Endodermal cell (in vitro differentiated cells): Measurements from ENCODE around the gene C2CD3. TPM values are rescaled to one million over a fixed set of nuclear protein-coding genes. Genes with fewer than 3 reads are reported as not detected.

Experiments used
- DNase-seq: peaks from one replicate; pipeline ENCODE4 v3.0.0-alpha.2; 2017
- H3K27ac ChIP-seq: 2 replicates; pipeline ENCODE4 v1.5.1; 2013; ENCODE audit warnings: mild to moderate bottlenecking, low read depth, low read length, moderate library complexity
- H3K27me3 ChIP-seq: 2 replicates; pipeline ENCODE4 v1.6.1; 2013; ENCODE audit warnings: mild to moderate bottlenecking, low read length, moderate library complexity; ENCODE audit not compliant: insufficient read depth, control insufficient read depth, poor library complexity, severe bottlenecking
- H3K36me3 ChIP-seq: 2 replicates; pipeline ENCODE4 v1.7.0; 2013; ENCODE audit warnings: mild to moderate bottlenecking, low read length, moderate library complexity; ENCODE audit not compliant: control insufficient read depth, insufficient read depth
- H3K4me1 ChIP-seq: one replicate; pipeline ENCODE4 v1.7.0; 2013; ENCODE audit warnings: low read length; ENCODE audit not compliant: control insufficient read depth, insufficient read depth
- H3K4me3 ChIP-seq: 2 replicates; pipeline ENCODE4 v1.5.1; 2013; ENCODE audit warnings: mild to moderate bottlenecking, low read length, moderate library complexity
- H3K9ac ChIP-seq: 2 replicates; pipeline ENCODE4 v1.6.1; 2013; ENCODE audit warnings: mild to moderate bottlenecking, low read length, moderate library complexity; ENCODE audit not compliant: poor library complexity, severe bottlenecking; ENCODE audit errors: extremely low read depth
- H3K9me3 ChIP-seq: 2 replicates; pipeline ENCODE4 v1.6.1; 2013; ENCODE audit warnings: mild to moderate bottlenecking, low read length, moderate library complexity; ENCODE audit not compliant: control insufficient read depth
- H3K27ac Mint-ChIP-seq: 2 replicates; pipeline ENCODE4 v1.8.0; 2020; ENCODE audit warnings: mixed read lengths
- H3K27me3 Mint-ChIP-seq: 2 replicates; pipeline ENCODE4 v1.8.0; 2021; ENCODE audit warnings: mild to moderate bottlenecking, mixed read lengths; ENCODE audit not compliant: insufficient read depth
- H3K36me3 Mint-ChIP-seq: 2 replicates; pipeline ENCODE4 v1.8.0; 2020; ENCODE audit warnings: low read depth, mixed read lengths
- H3K4me1 Mint-ChIP-seq: 2 replicates; pipeline ENCODE4 v1.8.0; 2020; ENCODE audit warnings: mixed read lengths
- H3K4me3 Mint-ChIP-seq: 2 replicates; pipeline ENCODE4 v1.8.0; 2020; ENCODE audit warnings: mild to moderate bottlenecking, moderate library complexity, mixed read lengths
- H3K9me3 Mint-ChIP-seq: 2 replicates; pipeline ENCODE4 v1.8.0; 2020; ENCODE audit warnings: mild to moderate bottlenecking, mixed read lengths
- WGBS, 2 experiments: methylation state at CpG; one replicate each; pipeline versions ENCODE4 v1.1.5 to v1.1.7; 2013; ENCODE audit warnings: missing lambda C conversion rate in 2 of 2, mixed read lengths in 1 of 2; ENCODE audit not compliant: insufficient coverage in 1 of 2, insufficient read length in 1 of 2; 5-methylcytosine and 5-hydroxymethylcytosine counted together
- total RNA-seq, 2 donors: library from RNA; stranded (reverse); fragmentation: NEBNext Ultra II Directional in 1 of 2; extraction: Animal tissue kit (Norgen Biotek cat#: 25700) in 1 of 2; gene quantifications; 2 replicates in 1 of 2; 3 replicates in 1 of 2; pipeline ENCODE4 v1.2.1, GENCODE V29; 2021
- TF ChIP-seq, protein P1 (sequence below): fragments of 200-600 bp; sonication (generic); conservative IDR thresholded peaks from 2 replicates; pipeline ENCODE4 v1.5.0; 2021; ENCODE audit warnings: antibody characterized with exemption, mild to moderate bottlenecking

C2CD3 gene
- total RNA-seq, 2 donors from 2014 or later = 31.0 to 34.2 TPM

- 96 to 100% methylated on average over 1 of the region's 1 CpG for WGBS, 2 experiments
- no peaks in the 10 kb centered on the region for H3K27me3 Mint-ChIP-seq
These were observed 79.3 kb downstream of the C2CD3 start for GRCh38 chr11:74091549-74091948.

GRCh38 chr11:74090701-74091100 is 80.1 kb downstream of the C2CD3 start:
- no peaks in the 10 kb centered on the region for H3K27me3 ChIP-seq
- peaks cover 8% of the 10 kb centered on the region for H3K4me1 ChIP-seq
- peaks cover 54% of the 10 kb centered on the region for H3K36me3 ChIP-seq
- no peak overlapping the region for H3K9ac ChIP-seq
- DNase-seq = no peak
- Mint-ChIP-seq H3K4me3 (no peak overlapping the region), H3K9me3 (no peaks in the 10 kb centered on the region), H3K27ac (no peak overlapping the region), H3K4me1 (peaks cover 6% of the 10 kb centered on the region), H3K27me3 (no peaks in the 10 kb centered on the region), H3K36me3 (peaks cover 4% of the 10 kb centered on the region)
- 91 to 100% methylated on average over 2 of the region's 3 CpGs for WGBS, 2 experiments
- no peak overlapping the region for H3K4me3 ChIP-seq
- TF ChIP-seq, protein P1, sequence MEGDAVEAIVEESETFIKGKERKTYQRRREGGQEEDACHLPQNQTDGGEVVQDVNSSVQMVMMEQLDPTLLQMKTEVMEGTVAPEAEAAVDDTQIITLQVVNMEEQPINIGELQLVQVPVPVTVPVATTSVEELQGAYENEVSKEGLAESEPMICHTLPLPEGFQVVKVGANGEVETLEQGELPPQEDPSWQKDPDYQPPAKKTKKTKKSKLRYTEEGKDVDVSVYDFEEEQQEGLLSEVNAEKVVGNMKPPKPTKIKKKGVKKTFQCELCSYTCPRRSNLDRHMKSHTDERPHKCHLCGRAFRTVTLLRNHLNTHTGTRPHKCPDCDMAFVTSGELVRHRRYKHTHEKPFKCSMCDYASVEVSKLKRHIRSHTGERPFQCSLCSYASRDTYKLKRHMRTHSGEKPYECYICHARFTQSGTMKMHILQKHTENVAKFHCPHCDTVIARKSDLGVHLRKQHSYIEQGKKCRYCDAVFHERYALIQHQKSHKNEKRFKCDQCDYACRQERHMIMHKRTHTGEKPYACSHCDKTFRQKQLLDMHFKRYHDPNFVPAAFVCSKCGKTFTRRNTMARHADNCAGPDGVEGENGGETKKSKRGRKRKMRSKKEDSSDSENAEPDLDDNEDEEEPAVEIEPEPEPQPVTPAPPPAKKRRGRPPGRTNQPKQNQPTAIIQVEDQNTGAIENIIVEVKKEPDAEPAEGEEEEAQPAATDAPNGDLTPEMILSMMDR = peak; percentile 44
- no peaks in the 10 kb centered on the region for H3K9me3 ChIP-seq
- no peak overlapping the region for H3K27ac ChIP-seq

More at GRCh38 chr11:74091549-74091948, 79.3 kb downstream of the C2CD3 start:
- TF ChIP-seq, protein P1 = no peak
- no peak for DNase-seq
- no peak overlapping the region for H3K9ac ChIP-seq
- H3K9me3 ChIP-seq = no peaks in the 10 kb centered on the region
- peaks cover 8% of the 10 kb centered on the region for H3K4me1 ChIP-seq
- no peaks in the 10 kb centered on the region for H3K9me3 Mint-ChIP-seq
- H3K27ac Mint-ChIP-seq = no peak overlapping the region
- H3K27ac ChIP-seq = no peak overlapping the region
- H3K4me1 Mint-ChIP-seq = peaks cover 6% of the 10 kb centered on the region
- H3K4me3 ChIP-seq = no peak overlapping the region
- H3K4me3 Mint-ChIP-seq = no peak overlapping the region
- no peaks in the 10 kb centered on the region for H3K27me3 ChIP-seq
- peaks cover 51% of the 10 kb centered on the region for H3K36me3 ChIP-seq
- peaks cover 4% of the 10 kb centered on the region for H3K36me3 Mint-ChIP-seq

DNA sequence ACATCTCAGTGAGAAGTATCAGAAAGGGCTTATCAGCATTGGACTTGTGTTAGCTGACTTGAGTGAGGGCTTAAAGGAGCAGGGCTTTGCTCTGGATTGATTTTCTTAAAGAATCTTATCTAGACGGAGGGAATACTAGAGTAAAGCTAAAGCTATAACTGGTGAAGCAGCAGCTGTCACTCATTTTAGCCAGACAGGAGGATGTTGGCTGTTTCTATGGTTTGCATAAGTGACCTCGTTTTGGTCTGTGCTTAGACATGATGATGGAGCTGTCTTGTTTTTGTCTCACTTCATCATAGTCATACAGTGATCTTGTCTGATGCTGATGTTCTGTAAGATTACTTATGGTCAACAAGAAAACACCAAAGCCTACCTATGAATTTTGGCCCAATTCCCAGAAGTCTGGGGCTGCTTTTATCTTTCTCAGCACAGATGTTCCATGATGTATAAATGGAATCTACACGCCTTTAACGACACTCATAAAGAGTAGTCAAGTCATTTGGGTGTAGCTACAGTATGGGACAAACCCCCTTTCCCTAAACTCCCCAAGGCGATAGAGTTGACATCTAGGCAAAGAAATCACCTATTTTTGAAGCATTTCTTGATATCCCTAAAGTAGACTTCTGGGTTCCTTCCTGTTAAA is 84.4 kb downstream of the C2CD3 start:
- 90 to 100% methylated on average over 4 to 5 of the region's 5 CpGs for whole genome bisulfite sequencing, 2 experiments
- no peak overlapping the region for H3K27ac Mint-ChIP-seq
- no peak overlapping the region for H3K4me3 ChIP-seq

More for the DNA sequence above, 84.4 kb downstream of the C2CD3 start:
- peaks cover 8% of the 10 kb centered on the region for H3K9me3 Mint-ChIP-seq
- no peaks in the 10 kb centered on the region for H3K27me3 Mint-ChIP-seq
- H3K27ac ChIP-seq = no peak overlapping the region
- no peak for DNase-seq
- H3K36me3 ChIP-seq = peaks cover 34% of the 10 kb centered on the region
- H3K4me3 Mint-ChIP-seq = no peak overlapping the region
- TF ChIP-seq, protein P1 = no peak
- no peaks in the 10 kb centered on the region for H3K27me3 ChIP-seq
- peaks cover 2% of the 10 kb centered on the region for H3K4me1 ChIP-seq
- H3K36me3 Mint-ChIP-seq = peaks cover 34% of the 10 kb centered on the region
- no peaks in the 10 kb centered on the region for H3K9me3 ChIP-seq
- H3K9ac ChIP-seq = no peak overlapping the region
- no peaks in the 10 kb centered on the region for H3K4me1 Mint-ChIP-seq
